Measurements from ENCODE around the gene CITED1. TPM values are rescaled to one million over a fixed set of nuclear protein-coding genes. Genes with fewer than 3 reads are reported as not detected.

Gene CITED1, protein sequence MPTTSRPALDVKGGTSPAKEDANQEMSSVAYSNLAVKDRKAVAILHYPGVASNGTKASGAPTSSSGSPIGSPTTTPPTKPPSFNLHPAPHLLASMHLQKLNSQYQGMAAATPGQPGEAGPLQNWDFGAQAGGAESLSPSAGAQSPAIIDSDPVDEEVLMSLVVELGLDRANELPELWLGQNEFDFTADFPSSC
- total RNA-seq: 0.15 TPM in 1 of 2 replicates, not detected in the other

DNA sequence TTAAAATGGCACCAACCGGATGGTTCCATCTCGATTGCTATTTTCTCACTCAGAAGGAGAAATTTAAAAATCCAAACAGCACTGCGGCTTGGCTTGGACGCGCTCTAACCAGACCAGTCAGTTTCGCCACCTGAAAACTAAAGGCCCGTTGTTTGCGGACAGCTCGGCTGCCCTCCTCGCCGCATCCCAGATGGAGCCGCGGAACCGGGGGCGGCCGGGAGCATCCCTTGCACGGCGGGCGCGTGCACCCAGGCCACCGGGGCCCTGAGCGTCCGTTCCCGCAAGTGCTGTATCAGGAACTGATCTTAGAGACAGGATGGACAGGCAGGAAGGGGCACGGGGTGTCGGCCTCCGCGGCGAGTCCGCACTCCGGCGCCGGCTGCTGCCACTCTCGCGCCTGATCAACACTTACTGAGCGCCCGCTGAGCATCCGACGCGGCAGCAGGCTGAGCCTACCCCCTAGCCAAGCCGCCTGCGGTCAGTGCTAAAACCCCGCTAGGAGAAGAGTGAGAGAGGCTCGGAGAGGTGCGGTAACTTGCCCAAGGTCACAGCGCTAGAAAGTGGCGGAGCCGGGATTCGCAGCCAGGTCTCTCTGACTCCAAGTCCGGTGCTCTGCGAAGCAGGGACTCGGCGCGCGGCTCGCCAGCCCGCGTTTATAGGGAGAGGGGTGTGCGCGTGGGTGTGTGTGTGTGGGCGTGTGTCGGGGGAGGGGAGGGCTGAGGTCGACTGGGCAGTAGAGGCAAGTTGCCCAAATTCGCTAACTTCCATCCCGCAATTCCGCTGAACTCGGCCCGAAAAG, at the start of gene CITED1:
TSS of gene CITED1 (minus strand) at position 629 of the 799 bp plus-strand sequence. CDS start 3,045 bp downstream, outside the sequence.

Other genes with a start within 250 kb of the CITED1 start
- 2.8 and 6.3 TPM in 2 replicates for gene RTL5, start 174.0 kb downstream of the CITED1 start, total RNA-seq
- 6.5 and 15.6 TPM in 2 replicates for gene PIN4, start 124.2 kb downstream of the CITED1 start, total RNA-seq
- gene ERCC6L, start 66.9 kb downstream of the CITED1 start, total RNA-seq: 0.17 and 7.9 TPM in 2 replicates
- 526 and 608 TPM in 2 replicates for gene RPS4X, start 28.7 kb downstream of the CITED1 start, total RNA-seq